IMR-90 (cell line): ENCODE results near the gene MORC1.
"Not testable (repeated sequence)": the region's sequence is repeated elsewhere in the genome, so short reads cannot be mapped to it uniquely, and the experiment has no call there.

Experiments used
- CEBPB ChIP-seq: IDR thresholded peaks from 2 replicates; pipeline ENCODE4 v1.6.1; 2012; ENCODE audit warnings: low read depth, low read length, improper control_type of control experiment
- MAFK ChIP-seq: IDR thresholded peaks from 2 replicates; pipeline ENCODE4 v1.6.1; 2012; ENCODE audit warnings: low read depth, low read length, improper control_type of control experiment
- RFX5 ChIP-seq: IDR thresholded peaks from 2 replicates; pipeline ENCODE4 v1.8.0; 2012; ENCODE audit warnings: low read depth, mild to moderate bottlenecking, low read length, moderate library complexity
- SMC3 ChIP-seq: fragments of 150-350 bp; IDR thresholded peaks from 2 replicates; pipeline ENCODE4 v1.6.1; 2016; ENCODE audit warnings: low read depth, mild to moderate bottlenecking, antibody characterized with exemption, low read length, moderate library complexity
- TF ChIP-seq, protein P1 (sequence below): conservative IDR thresholded peaks from 2 replicates; pipeline ENCODE4 v1.5.1; 2012; ENCODE audit warnings: mild to moderate bottlenecking, low read depth, low read length, improper control_type of control experiment

DNA sequence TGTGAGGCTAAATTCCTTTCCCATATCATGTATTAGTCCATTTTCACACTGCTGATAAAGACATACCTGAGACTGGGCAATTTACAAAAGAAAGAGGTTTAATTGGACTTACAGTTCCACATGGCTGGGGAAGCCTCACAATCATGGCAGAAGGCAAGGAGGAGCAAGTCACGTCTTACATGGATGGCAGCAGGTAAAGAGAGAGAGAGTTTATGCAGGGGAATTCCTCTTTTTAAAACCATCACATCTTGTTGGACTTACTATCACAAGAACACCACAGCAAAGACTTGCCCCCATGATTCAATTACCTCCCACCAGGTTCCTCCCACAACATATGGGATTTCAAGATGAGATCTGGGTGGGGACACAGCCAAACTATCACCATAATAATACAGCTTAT is 37.8 kb downstream of the MORC1 start:
- TF ChIP-seq, protein P1, sequence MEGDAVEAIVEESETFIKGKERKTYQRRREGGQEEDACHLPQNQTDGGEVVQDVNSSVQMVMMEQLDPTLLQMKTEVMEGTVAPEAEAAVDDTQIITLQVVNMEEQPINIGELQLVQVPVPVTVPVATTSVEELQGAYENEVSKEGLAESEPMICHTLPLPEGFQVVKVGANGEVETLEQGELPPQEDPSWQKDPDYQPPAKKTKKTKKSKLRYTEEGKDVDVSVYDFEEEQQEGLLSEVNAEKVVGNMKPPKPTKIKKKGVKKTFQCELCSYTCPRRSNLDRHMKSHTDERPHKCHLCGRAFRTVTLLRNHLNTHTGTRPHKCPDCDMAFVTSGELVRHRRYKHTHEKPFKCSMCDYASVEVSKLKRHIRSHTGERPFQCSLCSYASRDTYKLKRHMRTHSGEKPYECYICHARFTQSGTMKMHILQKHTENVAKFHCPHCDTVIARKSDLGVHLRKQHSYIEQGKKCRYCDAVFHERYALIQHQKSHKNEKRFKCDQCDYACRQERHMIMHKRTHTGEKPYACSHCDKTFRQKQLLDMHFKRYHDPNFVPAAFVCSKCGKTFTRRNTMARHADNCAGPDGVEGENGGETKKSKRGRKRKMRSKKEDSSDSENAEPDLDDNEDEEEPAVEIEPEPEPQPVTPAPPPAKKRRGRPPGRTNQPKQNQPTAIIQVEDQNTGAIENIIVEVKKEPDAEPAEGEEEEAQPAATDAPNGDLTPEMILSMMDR, result not testable (repeated sequence)
- TF ChIP-seq RFX5, SMC3, CEBPB, MAFK: not testable (repeated sequence)
